Stimulated activated CD8-positive, alpha-beta memory T cell treated with anti-CD3 and anti-CD28 coated beads, Interleukin-4, amount 100 ng/mL, for 1 hour (primary cell): Measurements from ENCODE around the gene SFMBT2.
A peak's percentile ranks its signal among the peaks of the same experiment; 100 is the strongest.

Experiments
- DNase-seq, 2 donors: peaks; one replicate each; pipeline ENCODE4 v3.0.0-alpha.2; 2020; ENCODE audit warnings: low read depth in 2 of 2, low spot score in 1 of 2

SFMBT2 gene

GRCh38 chr10:7274293-7274692 is 136.5 kb downstream of the SFMBT2 start:
- DNase-seq, result no peak

GRCh38 chr10:7272008-7272407 is 138.8 kb downstream of the SFMBT2 start:
- DNase-seq, result no peak

GRCh38 chr10:7269988-7270387 is 140.8 kb downstream of the SFMBT2 start:
- DNase-seq, result no peak

- no peak for DNase-seq
Measured at GRCh38 chr10:7267142-7267541, 143.7 kb downstream of the SFMBT2 start.

GRCh38 chr10:7265396-7266123 is 145.3 kb downstream of the SFMBT2 start:
- DNase-seq, result no peak

- DNase-seq, result no peak
Measured at GRCh38 chr10:7264313-7264756, 146.5 kb downstream of the SFMBT2 start.

- no peak for DNase-seq
Measured at GRCh38 chr10:7263616-7264015, 147.2 kb downstream of the SFMBT2 start.

- no peak for DNase-seq
Measured at GRCh38 chr10:7261351-7261750, 149.5 kb downstream of the SFMBT2 start.

GRCh38 chr10:7260912-7261311 is 149.9 kb downstream of the SFMBT2 start:
- DNase-seq, result no peak

- no peak for DNase-seq
Measured at GRCh38 chr10:7260412-7260900, 150.4 kb downstream of the SFMBT2 start.

GRCh38 chr10:7258948-7259523 is 151.8 kb downstream of the SFMBT2 start:
- DNase-seq, result peak; percentile 45 to 57

GRCh38 chr10:7255517-7255916 is 155.3 kb downstream of the SFMBT2 start:
- DNase-seq, result no peak

GRCh38 chr10:7251696-7252465 is 159.0 kb downstream of the SFMBT2 start:
- no peak for DNase-seq

- no peak for DNase-seq
Measured at GRCh38 chr10:7250236-7250635, 160.6 kb downstream of the SFMBT2 start.

- no peak for DNase-seq
Measured at GRCh38 chr10:7248585-7249164, 162.2 kb downstream of the SFMBT2 start.

- no peak for DNase-seq
Measured at GRCh38 chr10:7248148-7248547, 162.7 kb downstream of the SFMBT2 start.

GRCh38 chr10:7245505-7245904 is 165.3 kb downstream of the SFMBT2 start:
- no peak for DNase-seq

GRCh38 chr10:7243873-7244272 is 167.0 kb downstream of the SFMBT2 start:
- DNase-seq, result no peak

- DNase-seq, result peak in 1 of 2 donors; percentile 27
Measured at GRCh38 chr10:7243139-7243538, 167.7 kb downstream of the SFMBT2 start.

GRCh38 chr10:7239312-7239985 is 171.4 kb downstream of the SFMBT2 start:
- no peak for DNase-seq

GRCh38 chr10:7235376-7235775 is 175.5 kb downstream of the SFMBT2 start:
- DNase-seq, result no peak
